ENCODE measurements around the gene APOL1. TPM values are rescaled to one million over a fixed set of nuclear protein-coding genes. Genes with fewer than 3 reads are reported as not detected.

The APOL1 gene
- total RNA-seq, 6 donors from 2014 or later = 31.9 to 90.5 (median 52.0) TPM

GRCh38 chr22:36211237-36211861, 41.6 kb upstream of the APOL1 start:
- H3K4me3 ChIP-seq = no peak overlapping the region
- peak in 1 of 2 donors; percentile 70 for ATAC-seq (ENCODE audit: low FRiP score in 2 of 2)
- H3K27ac ChIP-seq = no peak overlapping the region
- TF ChIP-seq EP300 (IDR thresholded peaks at IDR 0.05) = no peak
- TF ChIP-seq POLR2A (IDR thresholded peaks at IDR 0.05) = no peak
- no peak for TF ChIP-seq POLR2AphosphoS5 (IDR thresholded peaks at IDR 0.05)
- TF ChIP-seq CTCF (IDR thresholded peaks at IDR 0.05) = no peak
- WGBS, 2 donors = 44 to 48% methylated on average over 4 of the region's 4 CpGs
- no peaks in the 10 kb centered on the region for H3K9me3 ChIP-seq
- no peaks in the 10 kb centered on the region for H3K27me3 ChIP-seq
- H3K4me1 ChIP-seq = peaks cover 18 to 33% (median 25%) of the 10 kb centered on the region in 4 donors
- no peaks in the 10 kb centered on the region for H3K36me3 ChIP-seq
- peak in 1 of 2 donors; percentile 57 for DNase-seq

GRCh38 chr22:36212901-36213300, 40.0 kb upstream of the APOL1 start:
- Histone ChIP-seq H3K27ac (peak overlapping the region in 2 of 4 donors; percentile 50 to 68), H3K4me3 (no peak overlapping the region), H3K27me3 (no peaks in the 10 kb centered on the region), H3K9me3 (no peaks in the 10 kb centered on the region), H3K4me1 (peaks cover 18 to 33% (median 25%) of the 10 kb centered on the region in 4 donors), H3K36me3 (no peaks in the 10 kb centered on the region)
- ATAC-seq (ENCODE audit: low FRiP score in 2 of 2) (peak; percentile 16 to 57), DNase-seq (no peak)
- TF ChIP-seq POLR2AphosphoS5 (IDR thresholded peaks at IDR 0.05) (no peak), EP300 (IDR thresholded peaks at IDR 0.05) (no peak), POLR2A (IDR thresholded peaks at IDR 0.05) (no peak), CTCF (IDR thresholded peaks at IDR 0.05) (no peak)

- no peaks in the 10 kb centered on the region for H3K9me3 ChIP-seq
- H3K4me1 ChIP-seq = peaks cover 18 to 33% (median 25%) of the 10 kb centered on the region in 4 donors
- H3K36me3 ChIP-seq = no peaks in the 10 kb centered on the region
- 76 to 79% methylated on average over 4 of the region's 4 CpGs for WGBS, 2 donors
- peak in 1 of 2 donors; percentile 73 for ATAC-seq (ENCODE audit: low FRiP score in 2 of 2)
- peak overlapping the region in 2 of 4 donors; percentile 50 to 68 for H3K27ac ChIP-seq
- no peaks in the 10 kb centered on the region for H3K27me3 ChIP-seq
- peak in 1 of 2 donors; percentile 51 for DNase-seq
- TF ChIP-seq CTCF (IDR thresholded peaks at IDR 0.05) = no peak
- H3K4me3 ChIP-seq = no peak overlapping the region
Measured at GRCh38 chr22:36213586-36213985, 39.3 kb upstream of the APOL1 start.

GRCh38 chr22:36215981-36216380, 37.0 kb upstream of the APOL1 start:
- no peak for ATAC-seq (ENCODE audit: low FRiP score in 2 of 2)
- H3K36me3 ChIP-seq = no peaks in the 10 kb centered on the region
- no peaks in the 10 kb centered on the region for H3K27me3 ChIP-seq
- no peaks in the 10 kb centered on the region for H3K9me3 ChIP-seq
- H3K4me1 ChIP-seq = peaks cover 12 to 34% (median 20%) of the 10 kb centered on the region in 4 donors
- TF ChIP-seq POLR2A (IDR thresholded peaks at IDR 0.05) = no peak
- TF ChIP-seq EP300 (IDR thresholded peaks at IDR 0.05) = no peak
- no peak for TF ChIP-seq CTCF (IDR thresholded peaks at IDR 0.05)
- no peak for TF ChIP-seq POLR2AphosphoS5 (IDR thresholded peaks at IDR 0.05)
- H3K4me3 ChIP-seq = no peak overlapping the region
- WGBS, 2 donors = 91 to 93% methylated on average over 2 of the region's 2 CpGs
- DNase-seq = no peak
- no peak overlapping the region for H3K27ac ChIP-seq

- no peak overlapping the region for H3K27ac ChIP-seq
- H3K36me3 ChIP-seq = no peaks in the 10 kb centered on the region
- no peak for ATAC-seq (ENCODE audit: low FRiP score in 2 of 2)
- no peak for TF ChIP-seq POLR2A (IDR thresholded peaks at IDR 0.05)
- no peak for TF ChIP-seq CTCF (IDR thresholded peaks at IDR 0.05)
- TF ChIP-seq EP300 (IDR thresholded peaks at IDR 0.05) = no peak
- TF ChIP-seq POLR2AphosphoS5 (IDR thresholded peaks at IDR 0.05) = no peak
- WGBS, 2 donors = 81 to 84% methylated on average over 7 of the region's 7 CpGs
- H3K9me3 ChIP-seq = no peaks in the 10 kb centered on the region
- H3K4me1 ChIP-seq = peaks cover 2 to 17% (median 7%) of the 10 kb centered on the region in 4 donors
- no peak overlapping the region for H3K4me3 ChIP-seq
- DNase-seq = no peak
- no peaks in the 10 kb centered on the region for H3K27me3 ChIP-seq
Measured at GRCh38 chr22:36218648-36219193, 34.2 kb upstream of the APOL1 start.

All from upper lobe of left lung (tissue), 6 donors.